Measurements from ENCODE around the gene CCDC85C. TPM values are rescaled to one million over a fixed set of nuclear protein-coding genes. Genes with fewer than 3 reads are reported as not detected.

CCDC85C gene
- total and polyA plus RNA-seq, 4 donors = 4.0 to 23.9 (median 9.6) TPM

GRCh38 chr14:99505089-99505488 is 98.9 kb downstream of the CCDC85C start:
- TF ChIP-seq SP1 (IDR thresholded peaks at IDR 0.05) (no peak), MAX (IDR thresholded peaks at IDR 0.05) (no peak), EGR1 (IDR thresholded peaks at IDR 0.05; ENCODE audit: low read depth in 2 of 2) (no peak), RXRA (IDR thresholded peaks at IDR 0.05) (no peak), TAF1 (conservative IDR thresholded peaks at IDR 0.05) (no peak)
- Histone ChIP-seq H3K27ac (ENCODE audit: low read depth in 1 of 2, low read length in 2 of 2) (no peak overlapping the region), H3K27me3 (ENCODE audit: control insufficient read depth in 4 of 4, insufficient read depth in 4 of 4, low read length in 3 of 4) (no peaks in the 10 kb centered on the region), H3K9me3 (ENCODE audit: control insufficient read depth in 4 of 4, low read length in 3 of 4) (no peaks in the 10 kb centered on the region), H3K36me3 (ENCODE audit: control insufficient read depth in 4 of 4, insufficient read depth in 3 of 4, low read depth in 1 of 4, low read length in 3 of 4) (peaks cover 11 to 73% (median 56%) of the 10 kb centered on the region in 4 donors), H3K4me3 (ENCODE audit: low read depth in 1 of 3, low read length in 3 of 3) (no peak overlapping the region), H3K4me1 (ENCODE audit: control insufficient read depth in 4 of 4, insufficient read depth in 4 of 4, low read length in 3 of 4) (peaks cover 0 to 19% (median 10%) of the 10 kb centered on the region in 4 donors), H3K9ac (ENCODE audit: low read depth in 1 of 2, low read length in 2 of 2) (no peak overlapping the region)
- no peak for DNase-seq (ENCODE audit: low spot score)
- WGBS = 90% methylated on average over 5 of the region's 5 CpGs

- Histone ChIP-seq H3K27ac (ENCODE audit: low read depth in 1 of 2, low read length in 2 of 2) (no peak overlapping the region), H3K9me3 (ENCODE audit: control insufficient read depth in 4 of 4, low read length in 3 of 4) (no peaks in the 10 kb centered on the region), H3K4me1 (ENCODE audit: control insufficient read depth in 4 of 4, insufficient read depth in 4 of 4, low read length in 3 of 4) (peaks cover 0 to 13% (median 8%) of the 10 kb centered on the region in 4 donors), H3K36me3 (ENCODE audit: control insufficient read depth in 4 of 4, insufficient read depth in 3 of 4, low read depth in 1 of 4, low read length in 3 of 4) (peaks cover 11 to 68% (median 59%) of the 10 kb centered on the region in 4 donors), H3K27me3 (ENCODE audit: control insufficient read depth in 4 of 4, insufficient read depth in 4 of 4, low read length in 3 of 4) (no peaks in the 10 kb centered on the region), H3K4me3 (ENCODE audit: low read depth in 1 of 3, low read length in 3 of 3) (no peak overlapping the region), H3K9ac (ENCODE audit: low read depth in 1 of 2, low read length in 2 of 2) (no peak overlapping the region)
- TF ChIP-seq RAD21 (IDR thresholded peaks at IDR 0.05) (no peak), REST (IDR thresholded peaks at IDR 0.05) (no peak), ATF3 (IDR thresholded peaks at IDR 0.05) (no peak), FOXA2 (IDR thresholded peaks at IDR 0.05) (no peak), YY1 (IDR thresholded peaks at IDR 0.05) (no peak), RXRA (IDR thresholded peaks at IDR 0.05) (no peak), CTCF (IDR thresholded peaks at IDR 0.05; ENCODE audit: low read depth, low read length, missing input control) (no peak), HNF4A (conservative IDR thresholded peaks at IDR 0.05) (no peak), GABPA (IDR thresholded peaks at IDR 0.05 in 1 of 2, conservative IDR thresholded peaks at IDR 0.05 in 1 of 2) (no peak), SP1 (IDR thresholded peaks at IDR 0.05) (no peak), TAF1 (conservative IDR thresholded peaks at IDR 0.05) (no peak)
- TF ChIP-seq, protein P1, sequence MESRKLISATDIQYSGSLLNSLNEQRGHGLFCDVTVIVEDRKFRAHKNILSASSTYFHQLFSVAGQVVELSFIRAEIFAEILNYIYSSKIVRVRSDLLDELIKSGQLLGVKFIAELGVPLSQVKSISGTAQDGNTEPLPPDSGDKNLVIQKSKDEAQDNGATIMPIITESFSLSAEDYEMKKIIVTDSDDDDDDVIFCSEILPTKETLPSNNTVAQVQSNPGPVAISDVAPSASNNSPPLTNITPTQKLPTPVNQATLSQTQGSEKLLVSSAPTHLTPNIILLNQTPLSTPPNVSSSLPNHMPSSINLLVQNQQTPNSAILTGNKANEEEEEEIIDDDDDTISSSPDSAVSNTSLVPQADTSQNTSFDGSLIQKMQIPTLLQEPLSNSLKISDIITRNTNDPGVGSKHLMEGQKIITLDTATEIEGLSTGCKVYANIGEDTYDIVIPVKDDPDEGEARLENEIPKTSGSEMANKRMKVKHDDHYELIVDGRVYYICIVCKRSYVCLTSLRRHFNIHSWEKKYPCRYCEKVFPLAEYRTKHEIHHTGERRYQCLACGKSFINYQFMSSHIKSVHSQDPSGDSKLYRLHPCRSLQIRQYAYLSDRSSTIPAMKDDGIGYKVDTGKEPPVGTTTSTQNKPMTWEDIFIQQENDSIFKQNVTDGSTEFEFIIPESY (IDR thresholded peaks at IDR 0.05) = no peak
- WGBS = 96% methylated on average over 4 of the region's 4 CpGs
- DNase-seq (ENCODE audit: low spot score) = no peak
Measured at GRCh38 chr14:99503848-99504453, 100.1 kb downstream of the CCDC85C start.

Data from liver (tissue), 9 donors.